Trophoblast cell (in vitro differentiated cells and primary cell): ENCODE measurements around the gene COL5A1.

Source experiments
- DNase-seq, 2 donors: peaks; one replicate each; pipeline ENCODE4 v3.0.0-alpha.2; 2016
- H2AFZ ChIP-seq: 2 replicates; pipeline ENCODE4 v1.6.1; 2013; ENCODE audit warnings: low read length, moderate library complexity, mild to moderate bottlenecking; ENCODE audit not compliant: insufficient read depth, poor library complexity
- H2AK5ac ChIP-seq: 2 replicates; pipeline ENCODE4 v1.6.1; 2013; ENCODE audit warnings: mild to moderate bottlenecking, low read length
- H2BK120ac ChIP-seq: 2 replicates; pipeline ENCODE4 v1.6.1; 2013; ENCODE audit warnings: low read length, mild to moderate bottlenecking, moderate library complexity; ENCODE audit not compliant: insufficient read depth, poor library complexity
- H2BK12ac ChIP-seq: 2 replicates; pipeline ENCODE4 v1.6.1; 2013; ENCODE audit warnings: mild to moderate bottlenecking, low read length, moderate library complexity
- H2BK5ac ChIP-seq: 2 replicates; pipeline ENCODE4 v1.6.1; 2013; ENCODE audit warnings: low read length, low read depth, moderate library complexity, mild to moderate bottlenecking; ENCODE audit not compliant: poor library complexity
- H3K14ac ChIP-seq: 2 replicates; pipeline ENCODE4 v1.6.1; 2013; ENCODE audit warnings: mild to moderate bottlenecking, low read length
- H3K18ac ChIP-seq: 2 replicates; pipeline ENCODE4 v1.6.1; 2013; ENCODE audit warnings: mild to moderate bottlenecking, low read length
- H3K23ac ChIP-seq: 2 replicates; pipeline ENCODE4 v1.6.1; 2013; ENCODE audit warnings: low read length
- H3K27ac ChIP-seq: 2 replicates; pipeline ENCODE4 v1.5.1; 2013; ENCODE audit warnings: low read depth, mild to moderate bottlenecking, inconsistent platforms, low read length, moderate library complexity
- H3K27me3 ChIP-seq: 2 replicates; pipeline ENCODE4 v1.6.1; 2013; ENCODE audit warnings: inconsistent platforms, mild to moderate bottlenecking, low read length, moderate library complexity; ENCODE audit not compliant: insufficient read depth
- H3K36me3 ChIP-seq, 2 experiments: 1 replicate in 1 of 2; 2 replicates in 1 of 2; pipeline ENCODE4 v1.6.1; 2013; ENCODE audit warnings: low read length in 2 of 2, mild to moderate bottlenecking in 2 of 2, moderate library complexity in 1 of 2; ENCODE audit not compliant: insufficient read depth in 2 of 2, control insufficient read depth in 1 of 2
- H3K4ac ChIP-seq: 2 replicates; pipeline ENCODE4 v1.6.1; 2013; ENCODE audit warnings: low read depth, mild to moderate bottlenecking, low read length, moderate library complexity
- H3K4me1 ChIP-seq, 2 experiments: 1 replicate in 1 of 2; 2 replicates in 1 of 2; pipeline ENCODE4 v1.6.1; 2013; ENCODE audit warnings: low read length in 2 of 2, mild to moderate bottlenecking in 2 of 2, moderate library complexity in 1 of 2; ENCODE audit not compliant: insufficient read depth in 2 of 2, control insufficient read depth in 1 of 2
- H3K4me2 ChIP-seq: 2 replicates; pipeline ENCODE4 v1.6.1; 2013; ENCODE audit warnings: inconsistent platforms, mild to moderate bottlenecking, low read length, moderate library complexity
- H3K4me3 ChIP-seq: 2 replicates; pipeline ENCODE4 v1.5.1; 2013; ENCODE audit warnings: mild to moderate bottlenecking, low read depth, low read length, inconsistent platforms
- H3K79me1 ChIP-seq: one replicate; pipeline ENCODE4 v1.6.1; 2013; ENCODE audit warnings: low read length
- H3K79me2 ChIP-seq: 2 replicates; pipeline ENCODE4 v1.6.1; 2013; ENCODE audit warnings: low read length, mild to moderate bottlenecking; ENCODE audit not compliant: control insufficient read depth, insufficient read depth, poor library complexity
- H3K9ac ChIP-seq: 2 replicates; pipeline ENCODE4 v1.6.1; 2013; ENCODE audit warnings: mild to moderate bottlenecking, low read length
- H3K9me3 ChIP-seq: 2 replicates; pipeline ENCODE4 v1.6.1; 2013; ENCODE audit warnings: low read depth, mild to moderate bottlenecking, control low read depth, inconsistent platforms, low read length; ENCODE audit not compliant: insufficient read depth
- H4K12ac ChIP-seq: 2 replicates; pipeline ENCODE4 v1.6.1; 2013; ENCODE audit warnings: low read depth, mild to moderate bottlenecking, low read length, moderate library complexity
- H4K8ac ChIP-seq: 2 replicates; pipeline ENCODE4 v1.6.1; 2013; ENCODE audit warnings: low read depth, mild to moderate bottlenecking, low read length, moderate library complexity
- H4K91ac ChIP-seq: one replicate; pipeline ENCODE4 v1.6.1; 2013; ENCODE audit warnings: low read depth, mild to moderate bottlenecking, low read length, moderate library complexity
- WGBS: extraction: QIAGEN DNeasy Blood & Tissue Kit; methylation state at CpG from one replicate; pipeline ENCODE4 v1.1.7; 2013; ENCODE audit warnings: missing lambda C conversion rate; ENCODE audit not compliant: insufficient read length, insufficient coverage; ENCODE audit errors: extremely low coverage; 5-methylcytosine and 5-hydroxymethylcytosine counted together

COL5A1 gene

GRCh38 chr9:134692573-134692860 lies 50.9 kb downstream of the COL5A1 start:
- H3K27ac ChIP-seq, result no peak overlapping the region
- no peak overlapping the region for H3K4ac ChIP-seq
- H3K4me2 ChIP-seq, result no peak overlapping the region
- no peak overlapping the region for H3K14ac ChIP-seq
- H3K23ac ChIP-seq, result no peak overlapping the region
- no peak overlapping the region for H2AFZ ChIP-seq
- H2AK5ac ChIP-seq, result no peak overlapping the region
- no peak overlapping the region for H3K4me3 ChIP-seq
- no peak overlapping the region for H2BK12ac ChIP-seq
- peaks cover 80 to 84% of the 10 kb centered on the region in 2 experiments for H3K36me3 ChIP-seq
- H3K9me3 ChIP-seq, result no peaks in the 10 kb centered on the region
- H4K91ac ChIP-seq, result no peak overlapping the region
- no peak overlapping the region for H3K18ac ChIP-seq
- no peak overlapping the region for H2BK5ac ChIP-seq
- H3K79me1 ChIP-seq, result peaks cover 3% of the 10 kb centered on the region
- no peaks in the 10 kb centered on the region for H3K27me3 ChIP-seq
- H3K4me1 ChIP-seq, result peaks cover 7 to 22% of the 10 kb centered on the region in 2 experiments
- no peak overlapping the region for H4K8ac ChIP-seq
- no peak for DNase-seq
- no peak overlapping the region for H2BK120ac ChIP-seq
- H3K9ac ChIP-seq, result no peak overlapping the region
- H4K12ac ChIP-seq, result no peak overlapping the region
- peaks cover 3% of the 10 kb centered on the region for H3K79me2 ChIP-seq
- WGBS, result no CpG with 5 or more reads among the region's 6 CpGs

- DNase-seq, result no peak
- Histone ChIP-seq H3K27me3 (no peaks in the 10 kb centered on the region), H4K12ac (no peak overlapping the region), H3K4me1 (peaks cover 7 to 21% of the 10 kb centered on the region in 2 experiments), H4K91ac (no peak overlapping the region), H2BK5ac (no peak overlapping the region), H2AFZ (no peak overlapping the region), H3K4me2 (no peak overlapping the region), H3K14ac (no peak overlapping the region), H3K27ac (no peak overlapping the region), H3K4me3 (no peak overlapping the region), H2AK5ac (no peak overlapping the region), H2BK120ac (no peak overlapping the region), H3K9me3 (no peaks in the 10 kb centered on the region), H3K4ac (no peak overlapping the region), H2BK12ac (no peak overlapping the region), H3K23ac (no peak overlapping the region), H4K8ac (no peak overlapping the region), H3K9ac (no peak overlapping the region), H3K18ac (no peak overlapping the region), H3K79me2 (peaks cover 3% of the 10 kb centered on the region), H3K36me3 (peaks cover 77 to 81% of the 10 kb centered on the region in 2 experiments), H3K79me1 (peaks cover 3% of the 10 kb centered on the region)
- no CpG with 5 or more reads among the region's 9 CpGs for WGBS
Observed at GRCh38 chr9:134693011-134693410, 51.4 kb downstream of the COL5A1 start.

DNA sequence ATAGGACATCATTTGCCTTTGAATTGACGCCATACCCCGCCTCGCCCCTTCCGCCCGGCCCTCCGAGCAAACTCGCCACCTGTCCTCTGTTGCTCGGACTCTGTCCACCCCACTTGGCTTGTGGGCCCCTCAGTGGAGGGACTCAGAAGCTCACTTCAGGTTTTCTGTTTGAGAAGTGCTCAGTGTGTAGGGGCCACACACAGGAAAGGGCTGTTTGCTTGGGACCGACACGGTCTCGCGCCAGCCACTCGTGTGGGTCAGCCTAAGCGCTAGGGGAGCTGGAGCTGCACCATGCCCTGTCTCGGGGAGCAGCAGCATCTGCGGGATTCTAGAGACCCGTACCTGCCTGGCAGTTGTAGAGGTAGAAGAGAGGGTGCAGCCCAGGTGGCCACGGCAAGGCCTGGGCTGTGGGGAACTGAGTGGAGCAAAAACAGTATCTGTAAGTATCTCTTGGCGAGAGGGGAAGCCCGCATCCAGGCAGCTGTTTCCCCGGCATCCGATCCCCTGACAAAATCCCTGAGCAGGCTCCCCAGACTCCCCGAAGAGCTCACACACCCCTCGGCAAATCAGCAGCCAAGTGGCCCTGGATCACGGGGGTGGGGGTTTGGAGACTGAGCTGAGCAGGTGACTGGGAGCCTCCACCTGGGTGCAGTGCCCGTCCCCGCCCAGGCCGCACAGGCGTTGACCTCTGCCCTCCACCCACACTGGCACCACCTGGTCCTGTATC lies 52.2 kb downstream of the COL5A1 start:
- Histone ChIP-seq H3K14ac (no peak overlapping the region), H3K9ac (no peak overlapping the region), H3K27me3 (no peaks in the 10 kb centered on the region), H3K79me2 (peaks cover 2% of the 10 kb centered on the region), H3K4me2 (no peak overlapping the region), H4K8ac (no peak overlapping the region), H2BK5ac (no peak overlapping the region), H3K23ac (no peak overlapping the region), H2AK5ac (no peak overlapping the region), H4K12ac (no peak overlapping the region), H2BK12ac (no peak overlapping the region), H3K4me3 (peak overlapping the region; percentile 34), H3K79me1 (peaks cover 3% of the 10 kb centered on the region), H3K4ac (no peak overlapping the region), H3K4me1 (peaks cover 12 to 15% of the 10 kb centered on the region in 2 experiments), H2AFZ (no peak overlapping the region), H3K18ac (peak overlapping the region; percentile 19), H3K36me3 (peaks cover 72 to 76% of the 10 kb centered on the region in 2 experiments), H2BK120ac (no peak overlapping the region), H3K9me3 (no peaks in the 10 kb centered on the region), H4K91ac (no peak overlapping the region), H3K27ac (no peak overlapping the region)
- no peak for DNase-seq
- WGBS, result no CpG with 5 or more reads among the region's 29 CpGs

- no peak overlapping the region for H2AK5ac ChIP-seq
- no peak overlapping the region for H3K18ac ChIP-seq
- H3K4me3 ChIP-seq, result peak overlapping the region; percentile 34
- peaks cover 70 to 73% of the 10 kb centered on the region in 2 experiments for H3K36me3 ChIP-seq
- no peak overlapping the region for H2BK5ac ChIP-seq
- no peak overlapping the region for H3K4ac ChIP-seq
- H3K14ac ChIP-seq, result no peak overlapping the region
- H3K79me1 ChIP-seq, result peaks cover 3% of the 10 kb centered on the region
- no peaks in the 10 kb centered on the region for H3K9me3 ChIP-seq
- no peaks in the 10 kb centered on the region for H3K79me2 ChIP-seq
- H4K12ac ChIP-seq, result no peak overlapping the region
- H2BK120ac ChIP-seq, result no peak overlapping the region
- H3K9ac ChIP-seq, result no peak overlapping the region
- no peak overlapping the region for H4K8ac ChIP-seq
- no peak overlapping the region for H2BK12ac ChIP-seq
- no peak for DNase-seq
- no peaks in the 10 kb centered on the region for H3K27me3 ChIP-seq
- no CpG with 5 or more reads among the region's 6 CpGs for WGBS
- no peak overlapping the region for H4K91ac ChIP-seq
- no peak overlapping the region for H3K4me2 ChIP-seq
- H2AFZ ChIP-seq, result no peak overlapping the region
- H3K27ac ChIP-seq, result no peak overlapping the region
- H3K4me1 ChIP-seq, result peaks cover 10 to 14% of the 10 kb centered on the region in 2 experiments
- no peak overlapping the region for H3K23ac ChIP-seq
Observed at GRCh38 chr9:134694368-134694665, 52.7 kb downstream of the COL5A1 start.
